GM23248 (cell line): ENCODE results near the gene SARNP. TPM values are rescaled to one million over a fixed set of nuclear protein-coding genes. Genes with fewer than 3 reads are reported as not detected.
"Not testable (repeated sequence)": the region's sequence is repeated elsewhere in the genome, so short reads cannot be mapped to it uniquely, and the experiment has no call there.

ENCODE experiments used
- DNase-seq: peaks from one replicate; pipeline ENCODE4 v3.0.0-alpha.2; 2015
- H2AFZ ChIP-seq: fragments of 200-600 bp; sonication (generic); 2 replicates; pipeline ENCODE4 v1.6.1; 2016; ENCODE audit warnings: antibody characterized with exemption
- H3F3A ChIP-seq: fragments of 200-600 bp; sonication (generic); 2 replicates; pipeline ENCODE4 v1.6.1; 2016; ENCODE audit warnings: mild to moderate bottlenecking, antibody characterized with exemption, mixed run types; ENCODE audit not compliant: insufficient read depth
- H3K27ac ChIP-seq: fragments of 200-600 bp; sonication (generic); 2 replicates; pipeline ENCODE4 v1.5.1; 2016; ENCODE audit warnings: mild to moderate bottlenecking
- H3K27me3 ChIP-seq: fragments of 200-600 bp; sonication (generic); replicated peaks from 2 replicates; pipeline ENCODE4 v1.6.1; 2016; ENCODE audit warnings: mild to moderate bottlenecking; ENCODE audit not compliant: insufficient read depth
- H3K36me3 ChIP-seq: fragments of 200-600 bp; sonication (generic); 2 replicates; pipeline ENCODE4 v1.6.1; 2016; ENCODE audit warnings: low read depth, mild to moderate bottlenecking
- H3K4me1 ChIP-seq: fragments of 200-600 bp; sonication (generic); 2 replicates; pipeline ENCODE4 v1.6.1; 2016; ENCODE audit warnings: mild to moderate bottlenecking; ENCODE audit not compliant: insufficient read depth
- H3K4me2 ChIP-seq: fragments of 200-600 bp; sonication (generic); one replicate; pipeline ENCODE4 v1.6.1; 2016; ENCODE audit warnings: mild to moderate bottlenecking; ENCODE audit not compliant: unreplicated experiment
- H3K4me3 ChIP-seq: fragments of 200-600 bp; sonication (generic); 2 replicates; pipeline ENCODE4 v1.5.1; 2016; ENCODE audit warnings: mild to moderate bottlenecking
- H3K79me2 ChIP-seq: fragments of 200-600 bp; sonication (generic); 2 replicates; pipeline ENCODE4 v1.6.1; 2016; ENCODE audit warnings: mild to moderate bottlenecking; ENCODE audit not compliant: insufficient read depth
- H3K9ac ChIP-seq: fragments of 200-600 bp; sonication (generic); 2 replicates; pipeline ENCODE4 v1.6.1; 2016; ENCODE audit warnings: mild to moderate bottlenecking
- H3K9me2 ChIP-seq: fragments of 200-600 bp; sonication (generic); 2 replicates; pipeline ENCODE4 v1.6.1; 2016; ENCODE audit warnings: mixed run types, mild to moderate bottlenecking, moderate library complexity; ENCODE audit not compliant: insufficient read depth
- H3K9me3 ChIP-seq: fragments of 200-600 bp; sonication (generic); one replicate; pipeline ENCODE4 v1.6.1; 2017; ENCODE audit warnings: low read depth
- H4K20me1 ChIP-seq: fragments of 200-600 bp; sonication (generic); 2 replicates; pipeline ENCODE4 v1.6.0; 2016; ENCODE audit not compliant: insufficient read depth
- EZH2 ChIP-seq: fragments of 200-600 bp; sonication (generic); IDR thresholded peaks from 2 replicates; pipeline ENCODE4 v1.6.1; 2018; ENCODE audit warnings: antibody characterized with exemption, mild to moderate bottlenecking; ENCODE audit not compliant: insufficient read depth, poor library complexity, severe bottlenecking
- EZH2phosphoT487 ChIP-seq: fragments of 200-600 bp; sonication (generic); IDR thresholded peaks from 2 replicates; pipeline ENCODE4 v1.6.1; 2018; ENCODE audit warnings: antibody characterized with exemption, moderate library complexity, mild to moderate bottlenecking, low read depth; ENCODE audit not compliant: insufficient read depth
- WGBS, 2 experiments: methylation state at CpG; one replicate each; pipeline ENCODE4 v1.1.6; 2015 to 2017; ENCODE audit warnings: low lambda C conversion rate in 2 of 2, low coverage in 1 of 2; ENCODE audit errors: missing lambda C conversion rate in 2 of 2; 5-methylcytosine and 5-hydroxymethylcytosine counted together
- in situ Hi-C: fragments of 300-500 bp; cut with MboI; formaldehyde crosslinking; loops from 2 replicates; pipeline ENCODE4 v1.15.0; 2020
- polyA plus RNA-seq: library from polyadenylated mRNA; unstranded; fragments of >200 nt; fragmentation: Nextera tagmentation; extraction: Ambion mirVana; gene quantifications from 2 replicates; pipeline ENCODE4 v1.2.1, GENCODE V29; 2016
- total RNA-seq: library from RNA; depleted of rRNA; stranded (reverse); fragments of >200 nt; shearing (Covaris generic); gene quantifications from 2 replicates; pipeline ENCODE4 v1.2.3, GENCODE V29; 2014

Gene SARNP
- total and polyA plus RNA-seq, 2 experiments from 2014 or later, result 53.6 to 131 TPM

GRCh38 chr12:55842681-55843429 is 25.3 kb upstream of the SARNP start, which contains the start of gene MMP19:
TSS of gene MMP19 (minus strand) at chr12:55842936. CDS start at chr12:55842830, 106 bp downstream.
- H2AFZ ChIP-seq, result peak within 1 kb of the TSS; percentile 76
- H4K20me1 ChIP-seq, result no peaks in the 10 kb centered on the region
- H3K79me2 ChIP-seq, result peaks cover 22% of the 10 kb centered on the region
- H3K4me2 ChIP-seq, result peak within 1 kb of the TSS; percentile 95
- WGBS, 2 experiments, result 18 to 21% methylated on average over 10 of the region's 10 CpGs
- H3K9me3 ChIP-seq, result no peaks in the 10 kb centered on the region
- H3K27ac ChIP-seq, result peak within 1 kb of the TSS; percentile 26
- H3K36me3 ChIP-seq, result no peaks in the 10 kb centered on the region
- H3K9ac ChIP-seq, result peak within 1 kb of the TSS; percentile 85
- H3K4me3 ChIP-seq, result peak within 1 kb of the TSS; percentile 77
- no peaks in the 10 kb centered on the region for H3K27me3 ChIP-seq
- no peak for TF ChIP-seq EZH2
- no peak for TF ChIP-seq EZH2phosphoT487
- in situ Hi-C loops, result loop anchor here (5.0 kb wide), 1 partner anchor 84 kb away; the partner anchor contains the start of gene PYM1
- peaks cover 44% of the 10 kb centered on the region for H3K4me1 ChIP-seq
- peak; percentile 87 for DNase-seq
- H3F3A ChIP-seq, result peaks cover 19% of the 10 kb centered on the region
- H3K9me2 ChIP-seq, result no peaks in the 10 kb centered on the region

DNA sequence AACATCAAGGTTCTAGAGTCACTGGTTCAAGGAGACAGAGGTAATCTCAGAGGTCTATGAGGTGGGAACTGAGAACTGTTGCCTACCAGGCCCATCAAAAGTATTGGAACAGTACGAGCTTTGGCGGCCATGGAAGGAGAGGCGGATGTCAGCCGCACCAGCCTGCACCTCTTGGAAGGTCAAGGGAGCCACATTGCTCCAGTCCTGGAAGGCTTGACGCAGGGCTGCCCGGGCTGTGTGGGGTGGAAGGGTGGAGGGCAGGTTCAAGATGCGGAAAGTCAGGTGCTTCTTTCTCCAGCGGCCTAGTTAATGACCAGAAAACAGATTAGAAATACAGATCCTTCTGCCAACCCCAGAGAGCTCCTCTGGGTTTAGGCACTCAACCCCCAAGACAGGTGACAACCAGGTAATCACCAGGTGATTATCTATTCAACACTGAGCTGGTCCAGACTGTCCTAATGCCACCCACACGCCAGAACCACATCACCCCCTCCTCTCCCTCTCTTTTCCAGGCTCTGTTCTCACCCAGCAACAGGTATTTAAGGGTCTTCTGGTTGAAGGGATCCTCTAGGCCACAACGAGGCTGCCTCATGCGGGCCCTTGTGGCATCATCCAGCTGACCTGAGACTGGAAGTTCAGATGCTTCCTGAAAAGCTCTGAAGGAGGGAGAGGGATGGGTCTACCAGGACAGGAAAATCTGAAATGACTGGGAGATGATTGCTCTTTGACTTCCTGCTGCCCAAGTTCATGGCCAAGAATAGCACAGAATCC is 23.2 kb upstream of the SARNP start:
- Histone ChIP-seq H3K27me3 (no peaks in the 10 kb centered on the region), H3K4me2 (no peak overlapping the region), H3K79me2 (peaks cover 22% of the 10 kb centered on the region), H3K9me3 (no peaks in the 10 kb centered on the region), H3K9ac (no peak overlapping the region), H4K20me1 (no peaks in the 10 kb centered on the region), H2AFZ (no peak overlapping the region), H3K9me2 (no peaks in the 10 kb centered on the region), H3K4me1 (peaks cover 25% of the 10 kb centered on the region), H3K27ac (no peak overlapping the region), H3K4me3 (no peak overlapping the region), H3F3A (0 out of 2 replicates have a peak, but pooled peaks cover 5% of the 10 kb centered on the region), H3K36me3 (no peaks in the 10 kb centered on the region)
- TF ChIP-seq EZH2, result no peak
- no peak for TF ChIP-seq EZH2phosphoT487
- no peak for DNase-seq
- WGBS, 2 experiments, result 92% methylated on average over 11 of the region's 11 CpGs
- in situ Hi-C loops, result loop anchor here (5.0 kb wide), 1 partner anchor 87 kb away; the partner anchor contains the start of gene PYM1

DNA sequence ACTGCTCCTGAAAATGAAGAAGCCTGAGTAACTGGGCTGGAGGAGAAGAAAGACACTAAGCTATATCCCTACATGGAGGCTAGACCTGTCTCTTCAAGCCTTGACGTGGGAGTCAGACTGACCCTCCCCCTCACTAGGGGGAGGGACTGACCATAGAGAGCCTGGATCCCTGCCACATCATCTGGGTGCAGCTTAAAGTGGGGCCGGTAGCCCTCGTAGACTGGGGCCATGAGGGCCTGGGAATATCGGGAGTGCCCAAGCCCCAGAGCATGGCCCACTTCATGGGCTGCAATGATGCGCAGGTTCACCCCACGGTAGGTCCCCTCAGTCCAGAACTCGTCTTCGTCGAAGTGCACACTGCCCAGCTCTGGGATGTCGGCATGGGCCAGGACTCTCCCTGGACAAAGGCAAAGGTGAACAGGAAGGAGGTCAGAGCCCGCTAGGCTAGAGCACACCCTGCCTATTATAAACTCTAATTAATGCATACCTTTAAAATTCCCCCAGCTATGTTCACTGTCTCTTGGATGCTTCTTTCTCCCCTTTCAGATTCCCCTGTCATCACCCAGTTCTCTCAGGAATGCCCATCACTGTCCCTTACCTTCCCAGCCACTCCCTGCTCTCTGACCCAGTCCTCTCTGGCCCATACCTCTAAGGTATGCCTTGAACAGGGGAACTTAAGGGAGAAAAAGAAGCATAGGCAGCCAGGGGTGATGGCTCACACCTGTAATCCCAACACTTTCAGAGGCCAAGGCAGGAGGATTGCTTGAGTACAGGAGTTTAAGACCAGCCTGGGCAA is 22.0 kb upstream of the SARNP start:
- H3K4me3 ChIP-seq, result no peak overlapping the region
- no peak overlapping the region for H3K9ac ChIP-seq
- 75 to 78% methylated on average over 11 of the region's 11 CpGs for WGBS, 2 experiments
- no peaks in the 10 kb centered on the region for H3K27me3 ChIP-seq
- no peak for DNase-seq
- H3K79me2 ChIP-seq, result peaks cover 22% of the 10 kb centered on the region
- no peaks in the 10 kb centered on the region for H3K9me3 ChIP-seq
- H3K36me3 ChIP-seq, result no peaks in the 10 kb centered on the region
- H3K27ac ChIP-seq, result no peak overlapping the region
- H2AFZ ChIP-seq, result no peak overlapping the region
- no peak overlapping the region for H3K4me2 ChIP-seq
- H4K20me1 ChIP-seq, result no peaks in the 10 kb centered on the region
- in situ Hi-C loops, result loop anchor here (5.0 kb wide), 1 partner anchor 88 kb away; the partner anchor contains the start of gene PYM1
- TF ChIP-seq EZH2phosphoT487, result no peak
- no peak for TF ChIP-seq EZH2
- peaks cover 18% of the 10 kb centered on the region for H3K4me1 ChIP-seq
- no peaks in the 10 kb centered on the region for H3K9me2 ChIP-seq
- H3F3A ChIP-seq, result no peaks in the 10 kb centered on the region

GRCh38 chr12:55838361-55838760 is 20.8 kb upstream of the SARNP start:
- in situ Hi-C loops, result no loop called here
- Histone ChIP-seq H2AFZ (no peak overlapping the region), H3K79me2 (peaks cover 22% of the 10 kb centered on the region), H3K9me3 (no peaks in the 10 kb centered on the region), H3K27me3 (no peaks in the 10 kb centered on the region), H3K36me3 (no peaks in the 10 kb centered on the region), H3K27ac (no peak overlapping the region), H4K20me1 (no peaks in the 10 kb centered on the region), H3K9ac (no peak overlapping the region), H3K4me2 (no peak overlapping the region), H3K9me2 (no peaks in the 10 kb centered on the region), H3F3A (no peaks in the 10 kb centered on the region), H3K4me3 (no peak overlapping the region), H3K4me1 (peaks cover 18% of the 10 kb centered on the region)
- TF ChIP-seq EZH2, result no peak
- TF ChIP-seq EZH2phosphoT487, result no peak
- 90% methylated on average over 3 of the region's 3 CpGs for WGBS, 2 experiments
- DNase-seq, result no peak

DNA sequence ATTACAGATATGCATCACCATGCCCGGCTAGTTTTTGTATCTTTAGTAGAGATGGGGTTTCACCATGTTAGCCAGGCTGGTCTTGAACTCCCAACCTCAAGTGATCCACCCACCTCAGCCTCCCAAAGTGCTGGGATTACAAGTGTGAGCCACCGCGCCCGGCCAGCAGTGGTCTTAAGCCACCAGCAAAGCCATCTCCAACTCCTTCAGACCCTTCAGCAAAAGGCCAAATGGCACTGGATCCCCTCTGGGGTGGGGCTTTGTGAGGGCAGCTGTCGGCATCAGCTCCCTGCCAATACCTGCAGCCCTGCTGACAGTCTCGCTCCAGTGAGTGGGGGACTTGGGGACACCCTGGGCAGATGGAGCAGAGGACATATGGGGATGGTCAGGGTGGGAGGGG is 16.9 kb upstream of the SARNP start:
- H3F3A ChIP-seq, H3K27me3 ChIP-seq, DNase-seq, H4K20me1 ChIP-seq, H2AFZ ChIP-seq, H3K27ac ChIP-seq, H3K9me2 ChIP-seq, H3K4me1 ChIP-seq, H3K36me3 ChIP-seq, in situ Hi-C loops, H3K4me2 ChIP-seq, H3K4me3 ChIP-seq, H3K9ac ChIP-seq, H3K9me3 ChIP-seq: not testable (repeated sequence)
- 82 to 83% methylated on average over 6 of the region's 6 CpGs for WGBS, 2 experiments
- peaks cover 25% of the 10 kb centered on the region for H3K79me2 ChIP-seq
